AG04450 (cell line): ENCODE data around the gene CDS2. TPM values are rescaled to one million over a fixed set of nuclear protein-coding genes. Genes with fewer than 3 reads are reported as not detected.

ENCODE experiments used
- CTCF ChIA-PET: fragments of 300-600, 350-600 bp; formaldehyde crosslinking; extraction: SDS; loops from one replicate; lab custom pipeline; 2022; ENCODE audit warnings: antibody characterized with exemption, inconsistent platforms; lab: Charles Lee
- POLR2A ChIA-PET: fragments of 350-600 bp; formaldehyde crosslinking; extraction: SDS; loops from one replicate; lab custom pipeline; 2021; ENCODE audit warnings: antibody characterized with exemption, inconsistent platforms; lab: Yijun Ruan, JAX
- DNase-seq: peaks from one replicate; pipeline ENCODE4 v3.0.0-alpha.2; 2011; ENCODE audit warnings: low read depth, low spot score
- H3K27ac ChIP-seq: one replicate; pipeline ENCODE4 v1.5.1; 2012; ENCODE audit warnings: low read depth, low read length, control low read depth
- H3K27me3 ChIP-seq: one replicate; pipeline ENCODE4 v1.6.0; 2012; ENCODE audit warnings: low read length; ENCODE audit not compliant: control insufficient read depth, insufficient read depth
- H3K4me3 ChIP-seq: 2 replicates; pipeline ENCODE4 v1.5.1; 2011; ENCODE audit warnings: mild to moderate bottlenecking, low read depth, low read length, control low read depth
- H3K9me3 ChIP-seq: 2 replicates; pipeline ENCODE4 v1.5.1; 2012; ENCODE audit warnings: low read length; ENCODE audit not compliant: control insufficient read depth, insufficient read depth
- polyA plus RNA-seq: library from polyadenylated mRNA; depleted of rRNA; stranded (reverse); fragments of >200 nt; gene quantifications from 2 replicates; pipeline ENCODE4 v1.2.3, GENCODE V29; 2011
- TF ChIP-seq, protein P1 (sequence below): IDR thresholded peaks from 2 replicates; pipeline ENCODE4 v1.5.1; 2011; ENCODE audit warnings: low read depth, low read length, control low read depth, inconsistent platforms

The CDS2 gene
- polyA plus RNA-seq, 1 experiment: 48.7 TPM

DNA sequence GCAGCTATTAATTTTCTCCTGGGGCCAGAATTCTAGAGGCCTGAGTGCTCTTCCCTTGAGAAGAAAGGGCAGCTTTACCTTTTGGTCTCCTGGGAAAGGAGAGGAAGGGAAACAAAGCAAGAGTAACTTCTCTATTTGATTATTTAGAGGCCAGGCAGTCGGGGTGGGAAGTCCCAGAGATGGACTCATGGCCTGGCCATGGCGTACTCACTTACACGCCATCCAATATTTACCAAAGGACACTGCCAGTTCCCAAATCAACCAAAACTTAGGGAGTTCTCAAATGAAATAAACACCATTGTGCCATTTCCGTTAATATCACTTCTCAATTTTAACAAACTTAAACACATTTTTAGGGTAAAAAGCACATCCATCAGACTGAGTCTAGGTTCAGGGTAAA lies 76.6 kb downstream of the CDS2 start:
- POLR2A ChIA-PET: no interaction called here
- DNase-seq: no peak

DNA sequence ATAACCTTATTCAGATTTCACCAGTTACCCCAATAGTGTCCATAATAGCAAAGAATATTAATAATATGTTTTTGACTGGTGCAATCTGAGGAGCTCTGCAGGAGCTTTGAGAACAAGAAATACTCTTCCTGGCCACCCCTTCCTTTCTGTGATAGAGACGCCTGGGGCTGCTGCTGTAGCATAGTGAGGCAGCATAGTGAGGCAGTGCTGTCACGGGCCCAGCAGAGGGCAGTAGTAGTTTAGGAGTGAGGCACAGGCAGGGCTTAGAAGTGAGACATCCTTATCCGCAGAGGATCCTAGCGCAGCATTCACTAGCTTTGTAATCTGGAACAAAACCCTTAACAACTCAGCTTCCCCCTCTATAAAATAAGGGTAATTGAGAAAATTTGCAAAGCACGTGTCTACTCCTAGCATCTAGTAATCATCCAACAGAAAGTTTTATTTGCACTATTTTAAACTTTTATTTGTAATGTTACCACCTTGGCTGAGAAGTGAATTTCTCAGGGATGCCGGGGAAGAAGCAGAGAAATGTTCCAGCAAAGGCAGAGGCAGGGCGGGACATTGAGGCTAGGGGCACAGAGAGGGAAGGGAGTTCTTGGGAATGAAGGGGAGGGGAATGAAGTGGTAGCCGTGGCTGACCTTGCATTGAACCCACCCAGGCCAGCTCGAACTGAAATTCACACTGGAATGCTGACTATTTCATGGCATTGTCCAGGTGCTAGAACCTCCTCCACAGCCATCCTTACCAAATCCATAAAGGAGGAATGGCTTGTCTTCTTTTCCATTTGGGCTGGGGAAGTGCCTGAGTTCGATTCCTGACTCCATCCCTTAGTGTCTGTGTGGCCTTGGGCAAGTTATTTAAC lies 78.8 kb downstream of the CDS2 start:
- ChIA-PET CTCF (interaction anchor here (0.5 to 10.9 kb wide), 29 partner anchors 8 to 328 kb away, joined by 3 to 157 read pairs (median 4); partner anchors contain the start of gene CDS2), POLR2A (interaction anchor here (0.7 to 1.7 kb wide), 2 partner anchors 79 to 85 kb away, joined by 3 to 4 read pairs; partner anchors contain the start of gene CDS2)
- TF ChIP-seq, protein P1, sequence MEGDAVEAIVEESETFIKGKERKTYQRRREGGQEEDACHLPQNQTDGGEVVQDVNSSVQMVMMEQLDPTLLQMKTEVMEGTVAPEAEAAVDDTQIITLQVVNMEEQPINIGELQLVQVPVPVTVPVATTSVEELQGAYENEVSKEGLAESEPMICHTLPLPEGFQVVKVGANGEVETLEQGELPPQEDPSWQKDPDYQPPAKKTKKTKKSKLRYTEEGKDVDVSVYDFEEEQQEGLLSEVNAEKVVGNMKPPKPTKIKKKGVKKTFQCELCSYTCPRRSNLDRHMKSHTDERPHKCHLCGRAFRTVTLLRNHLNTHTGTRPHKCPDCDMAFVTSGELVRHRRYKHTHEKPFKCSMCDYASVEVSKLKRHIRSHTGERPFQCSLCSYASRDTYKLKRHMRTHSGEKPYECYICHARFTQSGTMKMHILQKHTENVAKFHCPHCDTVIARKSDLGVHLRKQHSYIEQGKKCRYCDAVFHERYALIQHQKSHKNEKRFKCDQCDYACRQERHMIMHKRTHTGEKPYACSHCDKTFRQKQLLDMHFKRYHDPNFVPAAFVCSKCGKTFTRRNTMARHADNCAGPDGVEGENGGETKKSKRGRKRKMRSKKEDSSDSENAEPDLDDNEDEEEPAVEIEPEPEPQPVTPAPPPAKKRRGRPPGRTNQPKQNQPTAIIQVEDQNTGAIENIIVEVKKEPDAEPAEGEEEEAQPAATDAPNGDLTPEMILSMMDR: peak; percentile 97
- H3K9me3 ChIP-seq: peaks cover 2% of the 10 kb centered on the region; the same call in 1 of the 2 replicates
- peak; percentile 47 for DNase-seq
- no peak overlapping the region for H3K27ac ChIP-seq
- H3K4me3 ChIP-seq: no peak overlapping the region
- H3K27me3 ChIP-seq: no peaks in the 10 kb centered on the region

More for the DNA sequence above, 76.6 kb downstream of the CDS2 start:
- no peak overlapping the region for H3K4me3 ChIP-seq
- H3K27ac ChIP-seq: no peak overlapping the region
- CTCF ChIA-PET: interaction anchor here (0.8 to 10.9 kb wide), 5 partner anchors 9 to 245 kb away, joined by 4 to 133 read pairs (median 19); partner anchors contain the start of gene CDS2
- H3K27me3 ChIP-seq: no peaks in the 10 kb centered on the region
- no peaks in the 10 kb centered on the region for H3K9me3 ChIP-seq
- TF ChIP-seq, protein P1: no peak

DNA sequence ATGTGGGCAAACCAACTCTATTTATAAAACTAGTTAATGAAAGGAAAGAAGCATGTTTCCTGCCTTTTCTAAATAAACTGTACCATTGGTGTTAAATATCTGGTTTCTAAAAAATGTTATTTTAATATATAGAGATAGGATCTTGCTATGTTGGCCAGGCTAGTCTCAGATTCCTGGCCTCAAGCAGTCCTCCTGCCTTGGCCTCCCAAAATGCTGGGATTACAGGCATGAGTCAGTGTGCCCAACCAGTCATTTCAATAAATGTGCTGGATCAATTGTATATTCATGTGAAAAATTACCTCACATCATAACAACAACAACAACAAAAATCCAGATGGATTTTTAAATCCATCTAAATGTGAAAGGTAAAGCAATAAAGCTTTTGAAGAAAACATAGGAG lies 80.3 kb downstream of the CDS2 start:
- peaks cover 2% of the 10 kb centered on the region; the same call in 1 of the 2 replicates for H3K9me3 ChIP-seq
- no peaks in the 10 kb centered on the region for H3K27me3 ChIP-seq
- H3K4me3 ChIP-seq: no peak overlapping the region
- CTCF ChIA-PET: interaction anchor here (0.6 to 10.9 kb wide), 6 partner anchors 8 to 241 kb away, joined by 3 to 157 read pairs (median 30); partner anchors contain the start of gene CDS2
- TF ChIP-seq, protein P1: no peak
- no peak overlapping the region for H3K27ac ChIP-seq
- no peak for DNase-seq
- POLR2A ChIA-PET: no interaction called here

DNA sequence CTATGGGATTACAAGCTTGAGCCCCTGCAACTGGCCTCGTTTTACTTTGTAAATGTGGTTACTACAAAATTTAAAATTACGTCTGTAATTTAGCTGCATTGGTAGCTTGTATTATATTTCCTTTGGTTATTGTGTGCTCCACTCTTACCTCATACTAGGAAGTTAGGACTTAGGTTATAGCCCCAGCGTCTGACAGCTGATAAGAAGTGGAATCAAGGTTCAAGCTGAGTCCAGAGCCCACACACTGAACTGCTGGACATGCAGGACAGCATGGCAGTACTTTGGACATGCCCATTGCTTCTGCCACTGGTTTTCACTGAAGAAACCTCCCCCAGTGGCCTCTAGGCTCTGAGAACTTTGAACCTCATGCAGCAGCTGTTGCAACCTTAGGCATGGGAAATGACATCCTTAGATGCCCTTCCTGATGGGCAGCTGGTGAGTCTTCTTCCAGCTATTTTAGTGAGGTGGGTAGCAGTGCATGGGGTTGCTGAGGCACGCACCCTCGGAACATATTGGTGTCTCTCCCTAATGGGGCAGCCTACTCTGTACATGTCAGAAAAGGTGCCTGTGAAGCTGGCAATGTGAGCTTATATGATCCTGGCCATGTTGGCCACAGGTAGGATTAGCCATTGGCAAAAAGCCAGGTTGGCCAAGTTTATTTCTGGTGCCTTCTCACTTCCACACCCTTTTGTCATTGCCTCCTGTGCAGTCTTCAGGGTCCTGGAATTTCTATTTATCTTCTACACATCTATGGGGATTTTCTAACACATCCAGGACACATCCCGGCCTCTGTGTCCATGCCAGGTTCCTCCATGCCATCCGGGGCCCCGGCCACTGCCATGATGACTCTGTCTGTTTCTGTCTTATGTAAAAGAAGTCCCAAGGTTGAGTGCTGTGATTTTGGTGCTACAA lies 85.3 kb downstream of the CDS2 start:
- Histone ChIP-seq H3K4me3 (no peak overlapping the region), H3K27ac (no peak overlapping the region), H3K27me3 (no peaks in the 10 kb centered on the region), H3K9me3 (peaks cover 2% of the 10 kb centered on the region; the same call in 1 of the 2 replicates)
- POLR2A ChIA-PET: no interaction called here
- CTCF ChIA-PET: interaction anchor here (0.7 to 10.9 kb wide), 6 partner anchors 9 to 796 kb away, joined by 3 to 133 read pairs (median 6); partner anchors contain the start of gene CDS2
- TF ChIP-seq, protein P1: no peak
- DNase-seq: no peak
